ENCODE data around the gene BCDIN3D. TPM values are rescaled to one million over a fixed set of nuclear protein-coding genes. Genes with fewer than 3 reads are reported as not detected.
"Not testable (repeated sequence)": the region's sequence is repeated elsewhere in the genome, so short reads cannot be mapped to it uniquely, and the experiment has no call there.

BCDIN3D gene
- total RNA-seq, 1 donor from 2014 or later: 8.5 TPM

GRCh38 chr12:49873361-49873934, 30.5 kb upstream of the BCDIN3D start:
- H3K4me3 Mint-ChIP-seq: no peak overlapping the region
- H3K36me3 Mint-ChIP-seq: peaks cover 4% of the 10 kb centered on the region
- peaks cover 4% of the 10 kb centered on the region for H3K9me3 Mint-ChIP-seq
- H3K27me3 Mint-ChIP-seq: no peaks in the 10 kb centered on the region
- no peak for DNase-seq (ENCODE audit: extremely low spot score, unreplicated experiment)
- no peak for TF ChIP-seq CTCF (conservative IDR thresholded peaks at IDR 0.05)
- H3K27ac Mint-ChIP-seq: no peak overlapping the region
- peaks cover 10% of the 10 kb centered on the region for H3K4me1 Mint-ChIP-seq (ENCODE audit: unreplicated experiment)

- DNase-seq (ENCODE audit: extremely low spot score, unreplicated experiment): no peak
- no peak for TF ChIP-seq CTCF (conservative IDR thresholded peaks at IDR 0.05)
- no peak overlapping the region for H3K4me3 Mint-ChIP-seq
- H3K9me3 Mint-ChIP-seq: peaks cover 1% of the 10 kb centered on the region
- H3K27ac Mint-ChIP-seq: no peak overlapping the region
- no peaks in the 10 kb centered on the region for H3K27me3 Mint-ChIP-seq
- H3K36me3 Mint-ChIP-seq: peaks cover 2% of the 10 kb centered on the region
- peaks cover 13% of the 10 kb centered on the region for H3K4me1 Mint-ChIP-seq (ENCODE audit: unreplicated experiment)
These were observed 29.9 kb upstream of the BCDIN3D start for GRCh38 chr12:49872781-49873181.

GRCh38 chr12:49872381-49872780, 29.5 kb upstream of the BCDIN3D start:
- DNase-seq (ENCODE audit: extremely low spot score, unreplicated experiment): no peak
- H3K9me3 Mint-ChIP-seq: no peaks in the 10 kb centered on the region
- TF ChIP-seq CTCF (conservative IDR thresholded peaks at IDR 0.05): no peak
- peaks cover 15% of the 10 kb centered on the region for H3K4me1 Mint-ChIP-seq (ENCODE audit: unreplicated experiment)
- no peaks in the 10 kb centered on the region for H3K27me3 Mint-ChIP-seq
- H3K27ac Mint-ChIP-seq: peak overlapping the region; percentile 81
- H3K4me3 Mint-ChIP-seq: no peak overlapping the region
- H3K36me3 Mint-ChIP-seq: no peaks in the 10 kb centered on the region

GRCh38 chr12:49871811-49872251, 28.9 kb upstream of the BCDIN3D start:
- Mint-ChIP-seq H3K4me3 (peak overlapping the region; percentile 21), H3K4me1 (ENCODE audit: unreplicated experiment) (peaks cover 15% of the 10 kb centered on the region), H3K27ac (peak overlapping the region; percentile 81)
- H3K36me3 Mint-ChIP-seq; DNase-seq (ENCODE audit: extremely low spot score, unreplicated experiment); H3K9me3 Mint-ChIP-seq; H3K27me3 Mint-ChIP-seq: not testable (repeated sequence)

- H3K27me3 Mint-ChIP-seq: no peaks in the 10 kb centered on the region
- TF ChIP-seq CTCF (conservative IDR thresholded peaks at IDR 0.05): no peak
- peaks cover 15% of the 10 kb centered on the region for H3K4me1 Mint-ChIP-seq (ENCODE audit: unreplicated experiment)
These were observed 28.3 kb upstream of the BCDIN3D start for GRCh38 chr12:49871263-49871561.

GRCh38 chr12:49870501-49871262, 27.8 kb upstream of the BCDIN3D start:
- no peak overlapping the region for H3K4me3 Mint-ChIP-seq
- no peaks in the 10 kb centered on the region for H3K27me3 Mint-ChIP-seq
- no peaks in the 10 kb centered on the region for H3K36me3 Mint-ChIP-seq
- DNase-seq (ENCODE audit: extremely low spot score, unreplicated experiment): no peak
- TF ChIP-seq CTCF (conservative IDR thresholded peaks at IDR 0.05): no peak
- H3K4me1 Mint-ChIP-seq (ENCODE audit: unreplicated experiment): peaks cover 15% of the 10 kb centered on the region
- H3K9me3 Mint-ChIP-seq: no peaks in the 10 kb centered on the region
- H3K27ac Mint-ChIP-seq: peak overlapping the region; percentile 36

More at GRCh38 chr12:49871263-49871561, 28.3 kb upstream of the BCDIN3D start:
- no peak for DNase-seq (ENCODE audit: extremely low spot score, unreplicated experiment)
- H3K36me3 Mint-ChIP-seq: no peaks in the 10 kb centered on the region
- no peak overlapping the region for H3K4me3 Mint-ChIP-seq
- H3K9me3 Mint-ChIP-seq: no peaks in the 10 kb centered on the region
- peak overlapping the region; percentile 81 for H3K27ac Mint-ChIP-seq

All from type B pancreatic cell (in vitro differentiated cells).